Sigmoid colon (tissue), 4 donors: ENCODE results near the gene NCOA7.

Source experiments
- CTCF ChIP-seq, 4 experiments: fragments of 450-650 bp in 3 of 4; fragments of 200-600 bp in 1 of 4; IDR thresholded peaks; one replicate each; pipeline ENCODE4 v1.5.1; 2016 to 2019; ENCODE audit warnings: antibody characterized with exemption in 4 of 4, mild to moderate bottlenecking in 3 of 4, moderate library complexity in 2 of 4
- POLR2A ChIP-seq, 2 donors: fragments of 450-650 bp; IDR thresholded peaks; one replicate each; pipeline ENCODE4 v1.6.1; 2016; ENCODE audit warnings: antibody characterized with exemption in 2 of 2, mild to moderate bottlenecking in 2 of 2, moderate library complexity in 2 of 2
- POLR2AphosphoS5 ChIP-seq, 4 donors: sonication (generic); formaldehyde crosslinking; IDR thresholded peaks; one replicate each; pipeline ENCODE4 v1.6.1; 2017; ENCODE audit warnings: antibody characterized with exemption in 4 of 4

- TF ChIP-seq CTCF (IDR thresholded peaks at IDR 0.05) (no peak), POLR2A (IDR thresholded peaks at IDR 0.05) (no peak), POLR2AphosphoS5 (IDR thresholded peaks at IDR 0.05) (peak in 2 of 4 donors; percentile 6 to 39)
These were observed 167.1 kb downstream of the NCOA7 start for GRCh38 chr6:125957845-125958244.
